HepG2 (cell line): ENCODE data around the gene MICOS13. TPM values are rescaled to one million over a fixed set of nuclear protein-coding genes. Genes with fewer than 3 reads are reported as not detected.
A peak's percentile ranks its signal among the peaks of the same experiment; 100 is the strongest.

Experiments
- ATAC-seq: fragments of 200-7000 bp; cut with Tn5 transposase; 3 replicates; pipeline ENCODE4 v1.9.1; 2020; ENCODE audit warnings: mild to moderate bottlenecking, moderate library complexity
- BruUV-seq: library from RNA; stranded (reverse); fragments of 400-500 nt; replicated peaks from 2 replicates; lab custom pipeline; 2021; lab: Mats Ljungman, UMichigan
- CTCF ChIA-PET: fragments of 300-600 bp; formaldehyde crosslinking; extraction: SDS; loops from one replicate; lab custom pipeline; 2021; ENCODE audit warnings: low total read pairs, inconsistent platforms, low intra/inter-chr PET ratio; lab: Yijun Ruan, JAX
- POLR2A ChIA-PET: fragments of 350-600 bp; sonication (Branson Sonifier 250); formaldehyde crosslinking; loops from one replicate; lab custom pipeline; 2020; ENCODE audit warnings: antibody characterized with exemption, inconsistent platforms; lab: Yijun Ruan, JAX
- DNase-seq: peaks from one replicate; pipeline ENCODE4 v3.0.0-alpha.2; 2015; ENCODE audit warnings: low spot score
- FAIRE-seq: peaks from 3 replicates; lab custom pipeline; 2011; peaks lifted over from hg19 to GRCh38; lab: Jason Lieb, UNC
- H2AFZ ChIP-seq: one replicate; pipeline ENCODE4 v1.6.1; 2011; ENCODE audit warnings: low read length, inconsistent platforms
- H3K27ac ChIP-seq: fragments of 300-600 bp; 3 replicates; pipeline ENCODE4 v1.8.0; 2011; ENCODE audit warnings: mixed run types, mild to moderate bottlenecking, mixed read lengths, low read length, inconsistent platforms; ENCODE audit not compliant: insufficient read depth; ENCODE audit errors: extremely low read length
- H3K27me3 ChIP-seq, 2 experiments: fragments of 200-600 bp in 1 of 2; 2 replicates in 1 of 2; 3 replicates in 1 of 2; pipeline versions ENCODE4 v1.6.0 to v1.8.0; 2011; ENCODE audit warnings: low read length in 2 of 2, mild to moderate bottlenecking in 2 of 2, moderate library complexity in 2 of 2, inconsistent platforms in 1 of 2; ENCODE audit not compliant: insufficient read depth in 2 of 2, control insufficient read depth in 1 of 2
- H3K36me3 ChIP-seq, 2 experiments: fragments of 200-600 bp in 1 of 2; replicated peaks in 1 of 2; 2 replicates in 1 of 2; 3 replicates in 1 of 2; pipeline versions ENCODE4 v1.5.1 to v1.8.0; 2011; ENCODE audit warnings: low read length in 2 of 2, inconsistent platforms in 1 of 2; ENCODE audit not compliant: insufficient read depth in 2 of 2, control insufficient read depth in 1 of 2
- H3K4me1 ChIP-seq: 2 replicates; pipeline ENCODE4 v1.5.1; 2012; ENCODE audit warnings: low read length, inconsistent platforms; ENCODE audit not compliant: insufficient read depth
- H3K4me2 ChIP-seq: 2 replicates; pipeline ENCODE4 v1.6.0; 2011; ENCODE audit warnings: low read depth, low read length, inconsistent platforms
- H3K4me3 ChIP-seq, 3 experiments: fragments of 200-600 bp in 1 of 3; sonication (generic), shearing (Covaris generic) in 1 of 3; replicated peaks in 1 of 3; 2 replicates each; pipeline ENCODE4 v1.5.1; 2011 to 2016; ENCODE audit warnings: low read length in 3 of 3, inconsistent platforms in 2 of 3, low read depth in 2 of 3, mild to moderate bottlenecking in 2 of 3, control low read depth in 1 of 3, mixed read lengths in 1 of 3; ENCODE audit not compliant: insufficient read depth in 1 of 3
- H3K79me2 ChIP-seq: one replicate; pipeline ENCODE4 v1.6.1; 2011; ENCODE audit warnings: low read length, inconsistent platforms; ENCODE audit not compliant: insufficient read depth
- H3K9ac ChIP-seq: 2 replicates; pipeline ENCODE4 v1.6.0; 2011; ENCODE audit warnings: mild to moderate bottlenecking, low read depth, low read length, inconsistent platforms; ENCODE audit not compliant: insufficient read depth
- H3K9me3 ChIP-seq: 2 replicates; pipeline ENCODE4 v1.5.1; 2012; ENCODE audit warnings: mild to moderate bottlenecking, low read length
- H4K20me1 ChIP-seq: 2 replicates; pipeline ENCODE4 v1.6.0; 2011; ENCODE audit warnings: inconsistent platforms, mild to moderate bottlenecking, low read length, moderate library complexity; ENCODE audit not compliant: insufficient read depth
- ATF7 ChIP-seq, 2 experiments: fragments of 450-650 bp in 1 of 2; sonication (generic) in 1 of 2; formaldehyde crosslinking in 1 of 2; IDR thresholded peaks; 2 replicates each; pipeline versions ENCODE4 v1.4.0 to v1.6.1; 2016 to 2020; ENCODE audit warnings: antibody characterized with exemption in 1 of 2, mild to moderate bottlenecking in 1 of 2, missing genetic modification reagents in 1 of 2
- CTCF ChIP-seq: sonication (generic); formaldehyde crosslinking; IDR thresholded peaks from 2 replicates; pipeline ENCODE4 v1.5.0; 2020; ENCODE audit warnings: mild to moderate bottlenecking, missing genetic modification reagents, moderate library complexity
- ISX ChIP-seq: sonication (generic); formaldehyde crosslinking; conservative IDR thresholded peaks from 2 replicates; pipeline ENCODE4 v1.5.0; 2020; ENCODE audit warnings: missing genetic modification reagents
- MEIS2 ChIP-seq: sonication (generic); formaldehyde crosslinking; IDR thresholded peaks from 2 replicates; pipeline ENCODE4 v1.9.0; 2021; ENCODE audit warnings: mild to moderate bottlenecking, missing genetic modification reagents
- POLR2G ChIP-seq: fragments of 200-400 bp; formaldehyde crosslinking; IDR thresholded peaks from 2 replicates; pipeline ENCODE4 v1.6.1; 2018; ENCODE audit warnings: mild to moderate bottlenecking, low read depth, low read length, moderate library complexity
- PTBP1 ChIP-seq: fragments of 200-400 bp; formaldehyde crosslinking; IDR thresholded peaks from 2 replicates; pipeline ENCODE4 v1.6.1; 2018; ENCODE audit warnings: low read length, low read depth; ENCODE audit not compliant: poor library complexity, severe bottlenecking
- SALL1 ChIP-seq: sonication (generic); formaldehyde crosslinking; IDR thresholded peaks from 2 replicates; pipeline ENCODE4 v1.8.0; 2022; ENCODE audit warnings: mild to moderate bottlenecking, missing genetic modification reagents
- TFDP2 ChIP-seq: sonication (generic); formaldehyde crosslinking; IDR thresholded peaks from 2 replicates; pipeline ENCODE4 v1.4.0; 2020; ENCODE audit warnings: missing genetic modification reagents
- THAP8 ChIP-seq: sonication (generic); formaldehyde crosslinking; IDR thresholded peaks from 2 replicates; pipeline ENCODE4 v1.5.1; 2020; ENCODE audit warnings: missing genetic modification reagents, mild to moderate bottlenecking, borderline replicate concordance
- UBTF ChIP-seq: sonication (generic); formaldehyde crosslinking; IDR thresholded peaks from 2 replicates; pipeline ENCODE4 v1.4.0; 2020; ENCODE audit warnings: mild to moderate bottlenecking, missing genetic modification reagents
- ZNF687 ChIP-seq: sonication (generic); formaldehyde crosslinking; IDR thresholded peaks from 2 replicates; pipeline ENCODE4 v1.5.1; 2020; ENCODE audit warnings: mild to moderate bottlenecking, missing genetic modification reagents, moderate library complexity
- WGBS: methylation state at CpG from one replicate; pipeline ENCODE4 v1.1.6; 2017; ENCODE audit warnings: low lambda C conversion rate; 5-methylcytosine and 5-hydroxymethylcytosine counted together
- in situ Hi-C: cut with HindIII; loops from 2 replicates; pipeline ENCODE4 v1.10.0; 2017; ENCODE audit warnings: low pct_unique_long_range_greater_than_20kb; ENCODE audit not compliant: extremely low pct_ligation_motif_present
- intact Hi-C: fragments of 100-400 bp; cut with micrococcal nuclease; formaldehyde crosslinking; loops from one replicate; pipeline ENCODE4 v1.10.0; 2022; ENCODE audit not compliant: unreplicated experiment
- polyA plus RNA-seq, 8 experiments: library from polyadenylated mRNA; depleted of rRNA in 3 of 8; stranded (reverse) in 7 of 8; unstranded in 1 of 8; fragments of >200 nt; fragmentation: Illumina TruSeq in 4 of 8; extraction: Trizol in 4 of 8; gene quantifications; 2 replicates each; pipeline versions ENCODE4 v1.2.1 to v1.2.3, GENCODE V29; 2011 to 2016; ENCODE audit warnings: low read depth in 4 of 8, missing spikeins in 1 of 8, mixed read lengths in 1 of 8; ENCODE audit not compliant: insufficient read depth in 1 of 8
- total RNA-seq, 5 experiments: library from RNA; depleted of rRNA; stranded (reverse); fragments of >200 nt; fragmentation: Illumina TruSeq; extraction: Trizol; gene quantifications; 2 replicates each; pipeline ENCODE4 v1.2.3, GENCODE V29; 2016; ENCODE audit warnings: low read depth in 1 of 5

MICOS13 gene
- total and polyA plus RNA-seq, 2 of the 13 experiments (the other 11 are each of a cell fraction or from before 2014, with no cell fraction given) = 28.8 to 35.4 TPM

- no peaks in the 10 kb centered on the region for H3K9me3 ChIP-seq
- H3K4me1 ChIP-seq = peaks cover 15% of the 10 kb centered on the region
- DNase-seq (no peak), FAIRE-seq (no peak), ATAC-seq (no peak)
- H3K9ac ChIP-seq = no peak overlapping the region
- no peak overlapping the region for H3K4me2 ChIP-seq
- BruUV-seq = no TSS peak
- WGBS = 99% methylated on average over 38 of the region's 42 CpGs
- 0 out of 2 replicates have a peak, but pooled peaks cover 9% of the 10 kb centered on the region for H4K20me1 ChIP-seq
- H3K27ac ChIP-seq = no peak overlapping the region
- intact Hi-C loops (no loop called here), in situ Hi-C loops (no loop called here)
- H3K79me2 ChIP-seq = no peaks in the 10 kb centered on the region
- H3K4me3 ChIP-seq = no peak overlapping the region
- no peak overlapping the region for H2AFZ ChIP-seq
- POLR2A ChIA-PET = interaction anchor here (1.0 kb wide), 1 partner anchor 18 kb away, joined by 3 read pairs; no protein-coding TSS in a partner anchor
- CTCF ChIA-PET = no interaction called here
- no peaks in the 10 kb centered on the region for H3K27me3 ChIP-seq
- H3K36me3 ChIP-seq = peaks cover 43 to 77% of the 10 kb centered on the region in 2 experiments
- TF ChIP-seq ISX (CRISPR knock-in tag) (no peak), ATF7 (IDR thresholded peaks at IDR 0.05) (no peak), ATF7 (CRISPR knock-in tag; IDR thresholded peaks at IDR 0.05) (no peak), CTCF (no peak), MEIS2 (no peak), PTBP1 (no peak), SALL1 (no peak), THAP8 (no peak), POLR2G (peak; percentile 18; the same call in 1 of the 2 replicates), ZNF687 (peak; percentile 7; the same call in 1 of the 2 replicates), TFDP2 (CRISPR knock-in tag) (no peak), UBTF (CRISPR knock-in tag) (no peak)
Observed at GRCh38 chr19:5661483-5661882, 18.8 kb downstream of the MICOS13 start.
